Ovary (tissue), 9 donors: ENCODE data around the gene KLF13. TPM values are rescaled to one million over a fixed set of nuclear protein-coding genes. Genes with fewer than 3 reads are reported as not detected.

Experiments
- DNase-seq, 5 donors: peaks; one replicate each; pipeline ENCODE4 v3.0.0-alpha.2; 2019 to 2020
- H3K27ac ChIP-seq, 2 donors: fragments of 200-600 bp; one replicate each; pipeline versions ENCODE4 v1.5.1 to v1.8.0; 2019 to 2022
- H3K27me3 ChIP-seq: fragments of 200-600 bp; one replicate; pipeline ENCODE4 v1.8.0; 2022
- H3K36me3 ChIP-seq: fragments of 200-600 bp; sonication (generic); one replicate; pipeline ENCODE4 v1.5.1; 2019
- H3K4me1 ChIP-seq: one replicate; pipeline ENCODE4 v1.8.1; 2013; ENCODE audit warnings: mild to moderate bottlenecking, moderate library complexity; ENCODE audit not compliant: insufficient read depth
- H3K4me3 ChIP-seq: fragments of 200-600 bp; sonication (generic); one replicate; pipeline ENCODE4 v1.5.1; 2017
- H3K9me3 ChIP-seq, 2 donors: fragments of 200-600 bp in 1 of 2; sonication (generic) in 1 of 2; one replicate each; pipeline versions ENCODE4 v1.5.1 to v1.8.1; 2013 to 2019; ENCODE audit warnings: mild to moderate bottlenecking in 1 of 2, moderate library complexity in 1 of 2
- CTCF ChIP-seq, 3 donors: fragments of 450-650 bp in 2 of 3; fragments of 200-600 bp in 1 of 3; IDR thresholded peaks; one replicate each; pipeline versions ENCODE4 v1.5.1 to v1.8.0; 2016 to 2022; ENCODE audit warnings: antibody characterized with exemption in 3 of 3, mild to moderate bottlenecking in 1 of 3
- EP300 ChIP-seq: sonication (generic); formaldehyde crosslinking; IDR thresholded peaks from one replicate; pipeline ENCODE4 v1.6.1; 2017; ENCODE audit warnings: antibody characterized with exemption
- POLR2A ChIP-seq: fragments of 450-650 bp; IDR thresholded peaks from one replicate; pipeline ENCODE4 v1.6.1; 2017; ENCODE audit warnings: antibody characterized with exemption, mild to moderate bottlenecking, moderate library complexity
- WGBS, 3 donors: extraction: QIAGEN DNeasy Blood & Tissue Kit in 1 of 3; methylation state at CpG; one replicate each; pipeline versions ENCODE4 v1.1.5 to v1.1.7; 2013 to 2017; 5-methylcytosine and 5-hydroxymethylcytosine counted together
- intact Hi-C, 4 donors: fragments of 100-400 bp; cut with DNase I; formaldehyde crosslinking; loops; one replicate each; pipeline versions ENCODE4 v1.11.0 to v1.15.1; 2022 to 2023
- polyA plus RNA-seq, 2 donors: library from polyadenylated mRNA; stranded (reverse); fragments of 200-250 nt in 1 of 2; fragments of 350-450 nt in 1 of 2; fragmentation: Illumina TruSeq in 1 of 2; extraction: RNeasy Lipid Tissue Mini Kit (QIAGEN cat#74804) in 1 of 2; gene quantifications; one replicate each; pipeline ENCODE4 v1.2.3, GENCODE V29; 2013 to 2014
- total RNA-seq, 7 donors: library from RNA; depleted of rRNA in 2 of 7; stranded (reverse); fragments of >200 nt in 2 of 7; fragmentation: NEBNext Ultra II Directional in 3 of 7; extraction: Animal tissue kit (Norgen Biotek cat#: 25700) in 3 of 7; gene quantifications; one replicate each; pipeline versions ENCODE4 v1.1.0 to v1.2.4, GENCODE V29; 2016 to 2023
- donor health status: DM: no; HTN: no; CAD: no; lungs with moderate emphysema.
- donor health status: DM: no; HTN: no; CAD: no.
- donor health status: Bipolar disorder and iron deficiency.
- donor health status: DM: yes; HTN: yes; CAD: no.
- donor health status: DM: no; HTN: no; CAD: no.
- donor health status: DM: yes; HTN: yes; CAD: no.

KLF13 gene
- total and polyA plus RNA-seq, 9 donors: 14.8 to 58.2 (median 36.0) TPM

GRCh38 chr15:31331389-31331788 is 4.8 kb downstream of the KLF13 start:
- intact Hi-C loops: no loop called here
- H3K36me3 ChIP-seq: no peaks in the 10 kb centered on the region
- H3K9me3 ChIP-seq: no peaks in the 10 kb centered on the region
- TF ChIP-seq CTCF (IDR thresholded peaks at IDR 0.05) (no peak), EP300 (no peak)
- no peak overlapping the region for H3K27ac ChIP-seq
- no peak for DNase-seq
- H3K4me3 ChIP-seq: no peak overlapping the region
- 95 to 97% (median 97%) methylated on average over 5 of the region's 5 CpGs for WGBS, 3 donors
- peaks cover 26% of the 10 kb centered on the region for H3K4me1 ChIP-seq
- no peaks in the 10 kb centered on the region for H3K27me3 ChIP-seq

DNA sequence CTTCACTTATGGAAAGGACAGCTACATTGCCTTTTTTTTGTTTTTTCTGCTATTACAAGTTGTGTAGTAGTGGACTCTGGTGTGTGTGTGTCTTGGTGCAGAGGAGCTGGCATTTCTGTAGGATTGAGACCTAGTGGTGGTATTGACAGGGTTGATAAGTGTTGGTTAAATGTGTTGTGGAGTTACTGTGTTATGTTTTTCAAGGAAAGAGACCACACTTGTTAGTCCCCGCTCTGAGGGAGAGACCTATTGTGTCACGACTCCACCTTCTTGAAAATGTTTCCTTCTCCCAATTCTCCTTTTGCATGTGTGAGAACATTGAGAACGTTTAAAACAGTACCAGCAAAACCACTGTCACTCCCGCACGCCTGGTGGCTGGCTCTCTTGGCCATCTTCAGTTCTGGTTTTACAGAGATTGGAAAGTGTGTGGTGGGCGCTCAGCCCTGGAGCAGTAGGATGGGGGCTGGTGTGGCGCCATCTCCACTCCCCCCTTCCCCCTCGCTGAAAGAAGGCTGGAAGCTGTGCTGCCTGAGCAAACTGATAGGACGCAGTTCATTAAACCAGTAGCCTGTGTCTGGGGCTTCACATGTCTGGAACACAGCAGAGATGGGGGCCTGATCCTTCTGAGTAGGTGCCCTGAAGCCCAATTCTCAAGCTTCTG is 5.5 kb downstream of the KLF13 start:
- DNase-seq: no peak
- no peaks in the 10 kb centered on the region for H3K36me3 ChIP-seq
- WGBS, 3 donors: 82 to 93% (median 84%) methylated on average over 9 of the region's 9 CpGs
- H3K27me3 ChIP-seq: no peaks in the 10 kb centered on the region
- H3K4me3 ChIP-seq: no peak overlapping the region
- no peaks in the 10 kb centered on the region for H3K9me3 ChIP-seq
- intact Hi-C loops: no loop called here
- H3K27ac ChIP-seq: no peak overlapping the region
- peaks cover 28% of the 10 kb centered on the region for H3K4me1 ChIP-seq
- TF ChIP-seq EP300 (no peak), POLR2A (no peak), CTCF (IDR thresholded peaks at IDR 0.05) (no peak)

GRCh38 chr15:31332681-31333071 is 6.0 kb downstream of the KLF13 start:
- DNase-seq: no peak
- Histone ChIP-seq H3K27ac (no peak overlapping the region), H3K36me3 (no peaks in the 10 kb centered on the region), H3K9me3 (no peaks in the 10 kb centered on the region), H3K4me3 (no peak overlapping the region), H3K27me3 (no peaks in the 10 kb centered on the region), H3K4me1 (peaks cover 29% of the 10 kb centered on the region)
- TF ChIP-seq EP300: no peak
- no peak for TF ChIP-seq CTCF (IDR thresholded peaks at IDR 0.05)
- no peak for TF ChIP-seq POLR2A
- WGBS, 3 donors: 84 to 93% (median 90%) methylated on average over 1 of the region's 1 CpG
- intact Hi-C loops: no loop called here

DNA sequence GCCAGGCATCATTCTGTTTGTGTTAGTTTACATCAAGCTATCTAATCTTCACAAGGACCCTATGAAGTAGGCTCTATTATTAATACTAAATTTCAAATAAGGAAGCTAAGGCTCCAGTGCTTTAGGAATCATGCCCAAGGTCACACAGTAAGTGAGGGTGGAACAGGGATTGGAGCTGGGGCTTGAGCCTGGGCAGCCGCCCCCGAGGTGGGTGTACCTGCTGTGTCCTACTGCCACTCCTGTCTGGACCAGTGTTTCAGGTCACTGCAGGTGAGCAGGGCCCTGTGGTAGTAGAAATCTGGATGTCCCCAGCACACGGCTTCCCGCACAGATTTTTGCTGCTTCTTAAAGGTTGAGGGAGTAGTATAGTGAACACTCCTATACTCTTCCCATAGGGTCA is 6.5 kb downstream of the KLF13 start:
- 62 to 72% (median 70%) methylated on average over 4 of the region's 4 CpGs for WGBS, 3 donors
- H3K27me3 ChIP-seq: no peaks in the 10 kb centered on the region
- no peak overlapping the region for H3K27ac ChIP-seq
- DNase-seq: no peak
- TF ChIP-seq CTCF (IDR thresholded peaks at IDR 0.05) (no peak), EP300 (no peak), POLR2A (no peak)
- intact Hi-C loops: no loop called here
- no peaks in the 10 kb centered on the region for H3K36me3 ChIP-seq
- H3K4me3 ChIP-seq: no peak overlapping the region
- peaks cover 32% of the 10 kb centered on the region for H3K4me1 ChIP-seq
- no peaks in the 10 kb centered on the region for H3K9me3 ChIP-seq
